HG02588 (cell line): ENCODE data around the gene RBKS.

Experiments
- ATAC-seq: cut with Tn5 transposase; IDR thresholded peaks from one replicate; pipeline ENCODE4 v1.9.1; 2021; ENCODE audit warnings: mild to moderate bottlenecking, moderate library complexity; ENCODE audit not compliant: unreplicated experiment

The RBKS gene

GRCh38 chr2:27838502-27838901 lies 51.7 kb downstream of the RBKS start:
- ATAC-seq, result no peak

- ATAC-seq, result no peak
Measured at GRCh38 chr2:27833931-27834330, 56.3 kb downstream of the RBKS start.

GRCh38 chr2:27832396-27832795 lies 57.8 kb downstream of the RBKS start:
- no peak for ATAC-seq

- ATAC-seq, result no peak
Measured at GRCh38 chr2:27831279-27832050, 58.7 kb downstream of the RBKS start.

- no peak for ATAC-seq
Measured at GRCh38 chr2:27830656-27831055, 59.5 kb downstream of the RBKS start.

- ATAC-seq, result no peak
Measured at GRCh38 chr2:27829791-27830190, 60.4 kb downstream of the RBKS start.

GRCh38 chr2:27828305-27828704 lies 61.9 kb downstream of the RBKS start:
- no peak for ATAC-seq

- ATAC-seq, result no peak
Measured at GRCh38 chr2:27824401-27824800, 65.8 kb downstream of the RBKS start.

GRCh38 chr2:27823569-27823968 lies 66.6 kb downstream of the RBKS start:
- ATAC-seq, result no peak

- ATAC-seq, result no peak
Measured at GRCh38 chr2:27823135-27823534, 67.1 kb downstream of the RBKS start.

- no peak for ATAC-seq
Measured at GRCh38 chr2:27822049-27822448, 68.1 kb downstream of the RBKS start.

GRCh38 chr2:27815860-27816438 lies 74.2 kb downstream of the RBKS start:
- ATAC-seq, result no peak

GRCh38 chr2:27814758-27815157 lies 75.4 kb downstream of the RBKS start:
- ATAC-seq, result no peak

- no peak for ATAC-seq
Measured at GRCh38 chr2:27811768-27812167, 78.4 kb downstream of the RBKS start.

GRCh38 chr2:27810455-27810854 lies 79.7 kb downstream of the RBKS start:
- no peak for ATAC-seq

- no peak for ATAC-seq
Measured at GRCh38 chr2:27809761-27810241, 80.4 kb downstream of the RBKS start.

GRCh38 chr2:27808984-27809383 lies 81.2 kb downstream of the RBKS start:
- ATAC-seq, result no peak

GRCh38 chr2:27808418-27808817 lies 81.8 kb downstream of the RBKS start:
- no peak for ATAC-seq

GRCh38 chr2:27807476-27807875 lies 82.7 kb downstream of the RBKS start:
- no peak for ATAC-seq

- ATAC-seq, result no peak
Measured at GRCh38 chr2:27806311-27807059, 83.7 kb downstream of the RBKS start.

GRCh38 chr2:27805180-27805579 lies 85.0 kb downstream of the RBKS start:
- no peak for ATAC-seq

GRCh38 chr2:27804146-27804545 lies 86.0 kb downstream of the RBKS start:
- ATAC-seq, result no peak
